HCT116 (cell line): Measurements from ENCODE around the gene PUSL1. TPM values are rescaled to one million over a fixed set of nuclear protein-coding genes. Genes with fewer than 3 reads are reported as not detected.

Experiments used
- ATAC-seq: fragments of 200-7000 bp; cut with Tn5 transposase; 2 replicates; pipeline ENCODE4 v1.9.1; 2020; ENCODE audit warnings: mild to moderate bottlenecking, moderate library complexity
- BruUV-seq: library from RNA; stranded (reverse); fragments of 400-500 nt; replicated peaks from 2 replicates; lab custom pipeline; 2021; lab: Mats Ljungman, UMichigan
- CTCF ChIA-PET: fragments of 300-600 bp; sonication (Branson Sonifier 250); formaldehyde crosslinking; loops from one replicate; lab custom pipeline; 2021; ENCODE audit warnings: antibody characterized with exemption; lab: Charles Lee
- POLR2A ChIA-PET: fragments of 300-600, 350-600 bp; sonication (Branson Sonifier 250); formaldehyde crosslinking; loops from one replicate; lab custom pipeline; 2021; ENCODE audit warnings: antibody characterized with exemption; lab: Charles Lee
- RAD21 ChIA-PET, 2 experiments: fragments of 300-600 bp; sonication (Branson Sonifier 250); formaldehyde crosslinking; loops; one replicate each; lab custom pipeline; 2023; ENCODE audit warnings: low total read pairs in 2 of 2; ENCODE audit not compliant: uncharacterized antibody in 2 of 2, unreplicated experiment in 2 of 2, low non-redundant PET in 1 of 2; lab: Charles Lee
- DNase-seq: peaks from one replicate; pipeline ENCODE4 v3.0.0-alpha.2; 2010; ENCODE audit warnings: low read depth, low spot score
- H2AFZ ChIP-seq: fragments of 200-600 bp; shearing (Covaris generic), sonication (generic); 2 replicates; pipeline ENCODE4 v1.6.1; 2017; ENCODE audit warnings: low read depth, mixed run types, mixed read lengths, antibody characterized with exemption, low read length; ENCODE audit not compliant: poor library complexity, severe bottlenecking
- H3K27ac ChIP-seq: 2 replicates; pipeline ENCODE4 v1.5.1; 2012; ENCODE audit warnings: low read depth, low read length
- H3K27me3 ChIP-seq: fragments of 200-600 bp; sonication (generic); 2 replicates; pipeline ENCODE4 v1.6.1; 2016; ENCODE audit warnings: mixed run types, low read length, mixed read lengths; ENCODE audit not compliant: insufficient read depth
- H3K36me3 ChIP-seq, 2 experiments: fragments of 200-500 bp in 1 of 2; fragments of 200-600 bp in 1 of 2; sonication (Bioruptor generic) in 1 of 2; sonication (generic) in 1 of 2; 2 replicates each; pipeline versions ENCODE4 v1.5.1 to v1.6.1; 2014 to 2016; ENCODE audit warnings: low read length in 2 of 2, inconsistent platforms in 1 of 2, mixed read lengths in 1 of 2, mixed run types in 1 of 2; ENCODE audit not compliant: insufficient read depth in 2 of 2, control insufficient read depth in 1 of 2
- H3K4me1 ChIP-seq, 2 experiments: fragments of 200-600 bp in 1 of 2; sonication (generic) in 1 of 2; 2 replicates each; pipeline versions ENCODE4 v1.5.1 to v1.6.1; 2012 to 2017; ENCODE audit warnings: low read length in 2 of 2, inconsistent platforms in 1 of 2, mild to moderate bottlenecking in 1 of 2, mixed read lengths in 1 of 2, mixed run types in 1 of 2, moderate library complexity in 1 of 2; ENCODE audit not compliant: insufficient read depth in 2 of 2, control insufficient read depth in 1 of 2
- H3K4me2 ChIP-seq: fragments of 200-600 bp; sonication (generic); 2 replicates; pipeline ENCODE4 v1.6.1; 2017; ENCODE audit warnings: mixed run types, low read length, mixed read lengths
- H3K4me3 ChIP-seq, 2 experiments: fragments of 200-600 bp in 1 of 2; sonication (generic) in 1 of 2; replicated peaks in 1 of 2; 2 replicates each; pipeline ENCODE4 v1.5.1; 2011 to 2016; ENCODE audit warnings: low read length in 2 of 2, control low read depth in 1 of 2, low read depth in 1 of 2, mild to moderate bottlenecking in 1 of 2, mixed read lengths in 1 of 2, mixed run types in 1 of 2
- H3K79me2 ChIP-seq: fragments of 200-600 bp; sonication (generic); 2 replicates; pipeline ENCODE4 v1.6.1; 2017; ENCODE audit warnings: mild to moderate bottlenecking, mixed run types, low read length, moderate library complexity, mixed read lengths; ENCODE audit not compliant: insufficient read depth
- H3K9ac ChIP-seq: fragments of 200-600 bp; sonication (generic); 2 replicates; pipeline ENCODE4 v1.6.1; 2016; ENCODE audit warnings: low read length, mixed read lengths
- H3K9me2 ChIP-seq: fragments of 200-600 bp; sonication (generic), shearing (Covaris generic); 2 replicates; pipeline ENCODE4 v1.6.1; 2017; ENCODE audit warnings: mixed run types, mild to moderate bottlenecking, moderate library complexity; ENCODE audit not compliant: insufficient read depth
- H3K9me3 ChIP-seq, 2 experiments: fragments of 200-500 bp in 1 of 2; fragments of 200-600 bp in 1 of 2; sonication (Bioruptor generic) in 1 of 2; sonication (generic) in 1 of 2; 2 replicates each; pipeline ENCODE4 v1.6.1; 2014 to 2017; ENCODE audit warnings: low read length in 2 of 2, mixed read lengths in 2 of 2, inconsistent platforms in 1 of 2, low read depth in 1 of 2, mild to moderate bottlenecking in 1 of 2, mixed run types in 1 of 2, moderate library complexity in 1 of 2; ENCODE audit not compliant: control insufficient read depth in 1 of 2, insufficient read depth in 1 of 2
- H4K20me1 ChIP-seq: fragments of 200-600 bp; sonication (generic), shearing (Covaris generic); 2 replicates; pipeline ENCODE4 v1.6.1; 2017; ENCODE audit warnings: mixed run types, mild to moderate bottlenecking, moderate library complexity; ENCODE audit not compliant: insufficient read depth
- ATF3 ChIP-seq: IDR thresholded peaks from 2 replicates; pipeline ENCODE4 v1.6.1; 2012
- CEBPB ChIP-seq: IDR thresholded peaks from 2 replicates; pipeline ENCODE4 v1.6.1; 2012; ENCODE audit warnings: low read depth
- EGR1 ChIP-seq: IDR thresholded peaks from 2 replicates; pipeline ENCODE4 v1.6.1; 2012; ENCODE audit warnings: low read depth
- ELF1 ChIP-seq: IDR thresholded peaks from 2 replicates; pipeline ENCODE4 v1.6.1; 2012; ENCODE audit warnings: low read depth, borderline replicate concordance
- EZH2 ChIP-seq: fragments of 200-600 bp; sonication (generic); IDR thresholded peaks from 2 replicates; pipeline ENCODE4 v1.6.1; 2017; ENCODE audit warnings: antibody characterized with exemption, mixed run types
- EZH2phosphoT487 ChIP-seq: fragments of 200-600 bp; IDR thresholded peaks from 2 replicates; pipeline ENCODE4 v1.6.1; 2018; ENCODE audit warnings: antibody characterized with exemption, borderline replicate concordance
- FOSL1 ChIP-seq: IDR thresholded peaks from 2 replicates; pipeline ENCODE4 v1.6.1; 2012; ENCODE audit warnings: low read depth
- MAX ChIP-seq: IDR thresholded peaks from 2 replicates; pipeline ENCODE4 v1.6.1; 2012
- POLR2A ChIP-seq: IDR thresholded peaks from 2 replicates; pipeline ENCODE4 v1.7.0; 2011; ENCODE audit warnings: borderline replicate concordance; ENCODE audit not compliant: insufficient read depth, insufficient read length; ENCODE audit errors: extremely low read depth
- POLR2AphosphoS5 ChIP-seq: IDR thresholded peaks from 2 replicates; pipeline ENCODE4 v1.6.1; 2011; ENCODE audit warnings: mild to moderate bottlenecking, low read depth, low read length, moderate library complexity
- RAD21 ChIP-seq: IDR thresholded peaks from 2 replicates; pipeline ENCODE4 v1.6.1; 2012; ENCODE audit warnings: low read depth, mild to moderate bottlenecking
- SIN3A ChIP-seq: IDR thresholded peaks from 2 replicates; pipeline ENCODE4 v1.6.1; 2012; ENCODE audit warnings: low read depth
- TCF7L2 ChIP-seq: IDR thresholded peaks from 2 replicates; pipeline ENCODE4 v1.7.0; 2011; ENCODE audit warnings: borderline replicate concordance, inconsistent platforms; ENCODE audit not compliant: insufficient read depth, insufficient read length; ENCODE audit errors: extremely low read depth
- YY1 ChIP-seq: IDR thresholded peaks from 2 replicates; pipeline ENCODE4 v1.6.1; 2011; ENCODE audit warnings: low read length, low read depth, moderate library complexity, mild to moderate bottlenecking; ENCODE audit not compliant: insufficient replicate concordance; ENCODE audit errors: extremely low read depth
- ZBTB33 ChIP-seq: IDR thresholded peaks from 2 replicates; pipeline ENCODE4 v1.6.1; 2011; ENCODE audit warnings: mild to moderate bottlenecking, low read length, moderate library complexity; ENCODE audit not compliant: insufficient replicate concordance; ENCODE audit errors: extremely low read depth
- ZFX ChIP-seq: fragments of 450-650 bp; IDR thresholded peaks from 2 replicates; pipeline ENCODE4 v1.6.1; 2017
- ZNF274 ChIP-seq: fragments of 200-500 bp; sonication (Bioruptor generic); IDR thresholded peaks from 2 replicates; pipeline ENCODE4 v1.6.1; 2014; ENCODE audit warnings: mild to moderate bottlenecking, low read depth, low read length, inconsistent platforms
- intact Hi-C: fragments of 100-400 bp; cut with micrococcal nuclease; formaldehyde crosslinking; loops from 2 replicates; pipeline ENCODE4 v1.10.0; 2022
- total RNA-seq: library from RNA; stranded (reverse); gene quantifications from one replicate; pipeline ENCODE4 v1.2.1, GENCODE V29; 2021; ENCODE audit not compliant: unreplicated experiment

The PUSL1 gene
- total RNA-seq, 1 experiment from 2014 or later: 47.2 TPM

GRCh38 chr1:1359664-1360468 lies 51.5 kb downstream of the PUSL1 start:
- H3K79me2 ChIP-seq: no peaks in the 10 kb centered on the region
- TF ChIP-seq YY1: no peak
- TF ChIP-seq MAX: no peak
- no peak for TF ChIP-seq EZH2
- no peak for TF ChIP-seq EZH2phosphoT487
- TF ChIP-seq FOSL1: no peak
- no peak for TF ChIP-seq CEBPB
- no peak for TF ChIP-seq SIN3A
- TF ChIP-seq ZNF274: no peak
- TF ChIP-seq ZFX: no peak
- no peak for TF ChIP-seq POLR2AphosphoS5
- no peak for TF ChIP-seq POLR2A
- no peak for TF ChIP-seq ATF3
- TF ChIP-seq TCF7L2: no peak
- no peak for TF ChIP-seq ZBTB33
- no peak for TF ChIP-seq ELF1
- no peak for TF ChIP-seq EGR1
- TF ChIP-seq RAD21: no peak
- H3K4me1 ChIP-seq: peaks cover 24 to 57% of the 10 kb centered on the region in 2 experiments
- CTCF ChIA-PET: no interaction called here
- H3K4me3 ChIP-seq: no peak overlapping the region
- no peaks in the 10 kb centered on the region for H3K9me3 ChIP-seq
- no peaks in the 10 kb centered on the region for H3K36me3 ChIP-seq
- H4K20me1 ChIP-seq: no peaks in the 10 kb centered on the region
- peak overlapping the region; percentile 68 for H3K4me2 ChIP-seq
- peak overlapping the region; percentile 49 for H3K27ac ChIP-seq
- H3K9me2 ChIP-seq: no peaks in the 10 kb centered on the region
- no peaks in the 10 kb centered on the region for H3K27me3 ChIP-seq
- no peak overlapping the region for H2AFZ ChIP-seq
- DNase-seq: no peak
- POLR2A ChIA-PET: no interaction called here
- peak overlapping the region; percentile 51 for H3K9ac ChIP-seq
- peak; percentile 1; the same call in 1 of the 2 replicates for ATAC-seq
- intact Hi-C loops: no loop called here
- RAD21 ChIA-PET: interaction anchor here in 1 of 2 experiments (1.2 kb wide), 1 partner anchor 12 kb away, joined by 3 read pairs; no protein-coding TSS in a partner anchor
- no TSS peak for BruUV-seq
